CD14-positive monocyte (primary cell): ENCODE results near the gene ZBTB7C. TPM values are rescaled to one million over a fixed set of nuclear protein-coding genes. Genes with fewer than 3 reads are reported as not detected.

ENCODE experiments used
- DNase-seq, 3 donors: peaks; one replicate each; pipeline ENCODE4 v3.0.0-alpha.2; 2011 to 2022
- H2AFZ ChIP-seq: 2 replicates; pipeline ENCODE4 v1.6.0; 2012; ENCODE audit warnings: mild to moderate bottlenecking, low read depth, low read length, inconsistent platforms; ENCODE audit not compliant: insufficient read depth, poor library complexity, severe bottlenecking
- H3K27ac ChIP-seq, 2 donors: 1 replicate in 1 of 2; 2 replicates in 1 of 2; pipeline ENCODE4 v1.5.1; 2012 to 2013; ENCODE audit warnings: low read length in 2 of 2, control low read depth in 1 of 2, inconsistent platforms in 1 of 2, low read depth in 1 of 2, mild to moderate bottlenecking in 1 of 2
- H3K27me3 ChIP-seq, 2 donors: one replicate each; pipeline versions ENCODE4 v1.6.0 to v1.6.1; 2011 to 2013; ENCODE audit warnings: low read length in 2 of 2; ENCODE audit not compliant: control insufficient read depth in 2 of 2, insufficient read depth in 2 of 2
- H3K36me3 ChIP-seq, 2 donors: replicated peaks in 1 of 2; 1 replicate in 1 of 2; 2 replicates in 1 of 2; pipeline versions ENCODE4 v1.5.1 to v1.6.1; 2012 to 2013; ENCODE audit warnings: low read length in 2 of 2, control low read depth in 1 of 2, inconsistent platforms in 1 of 2, mild to moderate bottlenecking in 1 of 2; ENCODE audit not compliant: insufficient read depth in 2 of 2, control insufficient read depth in 1 of 2
- H3K4me1 ChIP-seq, 2 donors: 1 replicate in 1 of 2; 2 replicates in 1 of 2; pipeline versions ENCODE4 v1.5.1 to v1.6.1; 2012 to 2013; ENCODE audit warnings: low read length in 2 of 2, control low read depth in 1 of 2, inconsistent platforms in 1 of 2, mild to moderate bottlenecking in 1 of 2, moderate library complexity in 1 of 2; ENCODE audit not compliant: insufficient read depth in 2 of 2, control insufficient read depth in 1 of 2
- H3K4me2 ChIP-seq: replicated peaks from 2 replicates; pipeline ENCODE3; 2012; ENCODE audit warnings: low read length, moderate library complexity, mild to moderate bottlenecking; ENCODE audit not compliant: poor library complexity, severe bottlenecking; ENCODE audit errors: extremely low read depth
- H3K4me3 ChIP-seq, 3 experiments: fragments of 200-600 bp in 1 of 3; sonication (generic) in 1 of 3; replicated peaks in 1 of 3; 1 replicate in 2 of 3; 2 replicates in 1 of 3; pipeline ENCODE4 v1.5.1; 2011 to 2013; ENCODE audit warnings: low read length in 3 of 3, mild to moderate bottlenecking in 3 of 3, control low read depth in 2 of 3, low read depth in 2 of 3, inconsistent platforms in 1 of 3, moderate library complexity in 1 of 3
- H3K79me2 ChIP-seq: 2 replicates; pipeline ENCODE4 v1.6.0; 2012; ENCODE audit warnings: mild to moderate bottlenecking, control low read depth, inconsistent platforms, low read length, moderate library complexity; ENCODE audit not compliant: insufficient read depth
- H3K9ac ChIP-seq: 2 replicates; pipeline ENCODE4 v1.6.0; 2017; ENCODE audit warnings: low read length, mild to moderate bottlenecking; ENCODE audit not compliant: insufficient read depth, poor library complexity, severe bottlenecking
- H3K9me3 ChIP-seq, 2 donors: replicated peaks in 1 of 2; 1 replicate in 1 of 2; 2 replicates in 1 of 2; pipeline versions ENCODE4 v1.5.1 to v1.6.1; 2012 to 2013; ENCODE audit warnings: low read length in 2 of 2, control low read depth in 1 of 2; ENCODE audit not compliant: control insufficient read depth in 1 of 2, insufficient read depth in 1 of 2
- H4K20me1 ChIP-seq: 2 replicates; pipeline ENCODE4 v1.6.0; 2012; ENCODE audit warnings: mild to moderate bottlenecking, low read length, control low read depth, moderate library complexity; ENCODE audit not compliant: insufficient read depth
- H3K27ac Mint-ChIP-seq, 7 donors: one replicate each; pipeline ENCODE4 v1.8.0; 2020; ENCODE audit warnings: mild to moderate bottlenecking in 7 of 7, mixed read lengths in 7 of 7, moderate library complexity in 6 of 7, inconsistent platforms in 2 of 7
- H3K27me3 Mint-ChIP-seq, 3 donors: one replicate each; pipeline ENCODE4 v1.8.0; 2021 to 2022; ENCODE audit warnings: low read depth in 3 of 3, mild to moderate bottlenecking in 3 of 3, mixed read lengths in 3 of 3, moderate library complexity in 3 of 3, inconsistent platforms in 1 of 3
- H3K36me3 Mint-ChIP-seq, 2 donors: one replicate each; pipeline ENCODE4 v1.8.0; 2020; ENCODE audit warnings: mixed read lengths in 2 of 2, inconsistent platforms in 1 of 2, mild to moderate bottlenecking in 1 of 2
- H3K4me1 Mint-ChIP-seq: one replicate; pipeline ENCODE4 v1.8.0; 2020; ENCODE audit warnings: mild to moderate bottlenecking, mixed read lengths
- H3K4me3 Mint-ChIP-seq, 2 donors: one replicate each; pipeline ENCODE4 v1.8.0; 2020; ENCODE audit warnings: mild to moderate bottlenecking in 2 of 2, mixed read lengths in 2 of 2, moderate library complexity in 1 of 2
- H3K9me3 Mint-ChIP-seq, 7 donors: one replicate each; pipeline ENCODE4 v1.8.0; 2020 to 2022; ENCODE audit warnings: mixed read lengths in 7 of 7, mild to moderate bottlenecking in 6 of 7, moderate library complexity in 6 of 7, inconsistent platforms in 2 of 7
- CTCF ChIP-seq: fragments of 200-600 bp; IDR thresholded peaks from one replicate; pipeline ENCODE4 v1.8.0; 2022; ENCODE audit warnings: antibody characterized with exemption, mild to moderate bottlenecking
- WGBS: methylation state at CpG from one replicate; pipeline ENCODE4 v1.1.5; 2013; ENCODE audit warnings: missing lambda C conversion rate; ENCODE audit not compliant: insufficient coverage; 5-methylcytosine and 5-hydroxymethylcytosine counted together
- intact Hi-C, 2 donors: fragments of 100-400 bp; cut with micrococcal nuclease; formaldehyde crosslinking; loops; one replicate each; pipeline versions ENCODE4 v1.15.0 to v1.15.1; 2023
- polyA plus RNA-seq, 3 donors: library from polyadenylated mRNA; depleted of rRNA in 1 of 3; unstranded in 2 of 3; stranded (reverse) in 1 of 3; fragments of 300-500 nt in 2 of 3; fragments of >200 nt in 1 of 3; fragmentation: Illumina TruSeq in 2 of 3; gene quantifications; 1 replicate in 2 of 3; 2 replicates in 1 of 3; pipeline ENCODE4 v1.2.3, GENCODE V29; 2012 to 2021

ZBTB7C gene
- polyA plus RNA-seq, 3 donors: 0.03 to 0.09 TPM; not detected in 1

GRCh38 chr18:48412339-48412929 lies 3.3 kb upstream of the ZBTB7C start:
- peaks cover 8 to 31% of the 10 kb centered on the region in 2 donors for H3K4me1 ChIP-seq
- peak; percentile 78 for TF ChIP-seq CTCF
- peak overlapping the region in 1 of 2 donors; percentile 80 for H3K4me3 Mint-ChIP-seq
- no peak overlapping the region for H3K4me3 ChIP-seq
- peaks cover 46 to 74% (median 46%) of the 10 kb centered on the region in 3 donors for H3K27me3 Mint-ChIP-seq
- no peaks in the 10 kb centered on the region for H3K79me2 ChIP-seq
- peaks cover 37 to 57% of the 10 kb centered on the region in 2 donors for H3K27me3 ChIP-seq
- peaks cover 6 to 10% of the 10 kb centered on the region in 2 donors for H3K36me3 Mint-ChIP-seq
- H3K4me1 Mint-ChIP-seq: peaks cover 18% of the 10 kb centered on the region
- peak in 2 of 3 donors; percentile 18 to 35 for DNase-seq
- intact Hi-C loops: loop anchor here (5.0 kb wide), 1 partner anchor 250 kb away; no protein-coding TSS in a partner anchor
- peaks cover 15 to 35% of the 10 kb centered on the region in 2 donors for H3K9me3 ChIP-seq
- WGBS: 0% methylated on average over 2 of the region's 7 CpGs
- peaks cover 10 to 33% (median 28%) of the 10 kb centered on the region in 7 donors for H3K9me3 Mint-ChIP-seq
- no peak overlapping the region for H3K27ac ChIP-seq
- no peaks in the 10 kb centered on the region for H4K20me1 ChIP-seq
- H3K27ac Mint-ChIP-seq: peak overlapping the region in 1 of 7 donors; percentile 55
- H2AFZ ChIP-seq: no peak overlapping the region
- H3K36me3 ChIP-seq: no peaks in the 10 kb centered on the region
- no peak overlapping the region for H3K9ac ChIP-seq
- no peak overlapping the region for H3K4me2 ChIP-seq

- intact Hi-C loops: loop anchor here (5.0 kb wide), 1 partner anchor 248 kb away; no protein-coding TSS in a partner anchor
- H2AFZ ChIP-seq: peak overlapping the region; percentile 92
- H3K4me2 ChIP-seq: peak overlapping the region; percentile 99
- 1% methylated on average over 68 of the region's 77 CpGs for WGBS
- Mint-ChIP-seq H3K9me3 (peaks cover 10 to 36% (median 26%) of the 10 kb centered on the region in 7 donors), H3K27ac (no peak overlapping the region), H3K4me3 (peak overlapping the region; percentile 81 to 87), H3K4me1 (peaks cover 18% of the 10 kb centered on the region), H3K36me3 (peaks cover 6 to 10% of the 10 kb centered on the region in 2 donors), H3K27me3 (peaks cover 53 to 82% (median 58%) of the 10 kb centered on the region in 3 donors)
- H3K36me3 ChIP-seq: no peaks in the 10 kb centered on the region
- peaks cover 15 to 46% of the 10 kb centered on the region in 2 donors for H3K9me3 ChIP-seq
- H3K4me3 ChIP-seq: peak overlapping the region; percentile 33 to 90 (median 56)
- peak; percentile 68 to 71 (median 69) for DNase-seq
- H3K9ac ChIP-seq: peak overlapping the region; percentile 43
- H3K27me3 ChIP-seq: peaks cover 45 to 65% of the 10 kb centered on the region in 2 donors
- no peak overlapping the region for H3K27ac ChIP-seq
- no peak for TF ChIP-seq CTCF
- no peaks in the 10 kb centered on the region for H3K79me2 ChIP-seq
- peaks cover 8 to 31% of the 10 kb centered on the region in 2 donors for H3K4me1 ChIP-seq
- no peaks in the 10 kb centered on the region for H4K20me1 ChIP-seq
Observed at GRCh38 chr18:48410095-48410920, 1.1 kb upstream of the ZBTB7C start.
